SW 1271 (cell line): ENCODE results near the gene RERG.
A peak's percentile ranks its signal among the peaks of the same experiment; 100 is the strongest.

Source experiments
- DNase-seq, 2 experiments: peaks; one replicate each; lab custom pipeline; 2025; lab: John Stamatoyannopoulos, UW

The RERG gene

DNA sequence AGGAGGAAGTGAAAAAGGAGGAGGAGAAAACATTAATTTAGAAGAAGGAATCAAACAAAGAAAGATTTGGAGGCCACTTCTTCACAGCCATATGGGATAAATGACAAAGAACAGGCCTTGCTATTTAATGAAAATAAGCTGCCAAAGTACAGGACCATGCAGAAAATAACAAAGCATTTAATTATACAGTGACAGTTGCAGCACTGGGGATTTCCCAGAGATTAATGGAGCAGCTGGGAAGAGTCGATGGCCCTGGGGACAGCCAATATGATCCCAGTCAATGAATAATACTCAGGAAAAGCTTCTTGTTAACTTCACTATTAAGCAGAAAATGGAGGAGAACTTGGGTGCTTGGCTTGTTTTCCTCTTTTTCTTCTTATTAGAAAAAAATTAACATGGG, 34.6 kb downstream of the RERG start:
- no peak for DNase-seq

DNA sequence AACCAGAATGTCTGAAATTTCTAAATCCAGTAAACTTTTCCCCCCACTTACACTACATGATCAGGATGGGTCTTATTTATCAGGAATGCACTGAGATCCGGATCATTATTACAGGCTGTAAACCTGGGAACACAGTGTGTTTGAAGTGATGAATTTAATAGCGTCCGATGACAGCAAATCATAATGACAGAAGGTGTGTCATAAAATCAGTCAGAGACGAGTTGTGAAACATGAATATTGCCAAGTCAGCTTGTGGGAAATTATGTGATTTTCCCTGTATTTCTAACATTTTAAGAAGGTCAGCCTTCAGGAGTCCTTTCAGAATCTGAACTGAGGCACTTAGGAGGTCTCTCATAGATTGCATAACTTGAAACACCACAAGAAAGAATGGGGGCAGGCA, 36.7 kb downstream of the RERG start:
- no peak for DNase-seq

DNA sequence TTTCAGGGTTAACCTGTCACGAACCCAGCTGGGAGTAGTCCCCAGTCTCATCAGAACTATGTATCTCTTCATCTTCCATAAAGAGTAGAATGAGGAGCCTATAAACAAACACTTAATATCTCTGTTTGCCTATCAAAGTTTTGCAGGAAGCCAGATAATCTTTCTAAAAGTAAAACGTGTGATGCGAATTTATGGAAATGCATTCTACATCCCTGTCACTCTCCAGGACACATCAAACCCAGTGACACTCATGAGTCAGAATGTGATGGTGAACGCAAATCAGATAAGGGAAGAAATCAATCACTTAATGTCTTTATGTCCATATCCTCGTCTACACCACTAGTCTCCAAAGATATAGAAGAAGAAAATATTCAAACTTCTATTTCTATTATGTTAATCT, 37.4 kb downstream of the RERG start:
- DNase-seq: no peak

DNA sequence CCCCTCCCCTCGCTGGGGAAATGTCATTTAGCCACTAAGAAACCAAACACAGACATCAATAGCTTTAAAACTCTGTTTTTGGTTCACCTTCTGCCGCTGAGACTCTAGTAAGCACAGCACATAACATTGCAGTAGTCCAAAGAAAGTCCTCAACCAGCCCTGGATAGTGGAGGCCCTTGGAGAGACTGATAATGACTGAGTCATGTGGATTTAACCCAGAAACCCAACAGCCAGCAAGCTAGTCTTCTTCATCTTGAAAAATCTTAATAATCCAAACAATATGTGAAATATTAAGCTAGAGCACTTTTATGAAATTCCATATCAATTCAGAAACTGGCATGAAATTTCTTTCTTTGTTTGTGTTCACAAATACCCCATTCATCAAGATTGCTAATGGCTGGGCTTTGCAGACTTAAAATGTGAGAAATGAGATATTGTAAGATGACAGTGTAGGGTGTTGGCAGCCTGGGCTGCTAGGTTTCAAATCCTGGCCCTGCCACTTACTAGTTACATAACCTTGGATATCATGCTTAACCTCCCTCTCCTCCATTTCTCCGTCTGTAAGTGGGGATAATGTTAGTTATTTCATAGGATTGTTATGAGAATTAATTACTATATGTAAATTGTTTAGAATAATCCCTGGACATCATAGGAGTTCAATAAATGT, 40.1 kb downstream of the RERG start:
- no peak for DNase-seq

DNA sequence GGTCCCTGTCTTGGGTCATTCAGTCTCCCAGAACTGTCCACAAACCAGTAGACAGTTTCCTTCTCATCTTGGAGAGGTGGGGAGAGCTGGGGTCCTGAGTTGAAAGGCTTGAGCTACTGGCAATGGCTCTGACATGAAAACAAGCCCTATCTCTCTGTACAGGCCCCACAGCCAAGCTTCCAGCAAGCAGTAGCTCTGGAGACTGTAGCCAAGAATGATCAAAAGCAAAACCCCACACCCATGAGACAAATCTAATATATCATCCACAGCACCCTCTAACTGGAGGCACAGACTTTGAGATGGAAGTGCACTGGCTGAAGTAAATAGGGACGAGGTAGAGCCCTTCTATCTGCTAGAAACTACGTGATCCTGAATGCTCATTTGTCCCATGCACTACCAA, 40.9 kb downstream of the RERG start:
- no peak for DNase-seq

DNA sequence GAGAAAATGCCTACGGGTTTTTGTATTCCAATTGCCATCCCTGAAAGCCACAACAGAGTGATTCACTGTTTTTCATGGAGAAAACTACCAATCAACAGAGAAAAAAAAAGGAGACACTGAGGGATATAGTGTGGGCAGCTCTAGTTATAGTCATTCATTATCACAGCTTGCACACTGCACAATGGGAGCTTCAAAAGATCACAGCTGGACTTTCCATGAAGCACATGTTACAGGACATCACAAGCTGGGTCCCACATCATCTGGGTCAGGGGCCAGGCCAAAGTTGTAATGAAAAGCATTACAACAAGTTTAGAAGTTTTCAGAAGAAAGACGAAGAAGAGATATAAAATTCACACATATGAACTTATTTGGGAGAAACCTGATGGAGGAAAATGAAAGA, 41.5 kb downstream of the RERG start:
- DNase-seq: no peak

DNA sequence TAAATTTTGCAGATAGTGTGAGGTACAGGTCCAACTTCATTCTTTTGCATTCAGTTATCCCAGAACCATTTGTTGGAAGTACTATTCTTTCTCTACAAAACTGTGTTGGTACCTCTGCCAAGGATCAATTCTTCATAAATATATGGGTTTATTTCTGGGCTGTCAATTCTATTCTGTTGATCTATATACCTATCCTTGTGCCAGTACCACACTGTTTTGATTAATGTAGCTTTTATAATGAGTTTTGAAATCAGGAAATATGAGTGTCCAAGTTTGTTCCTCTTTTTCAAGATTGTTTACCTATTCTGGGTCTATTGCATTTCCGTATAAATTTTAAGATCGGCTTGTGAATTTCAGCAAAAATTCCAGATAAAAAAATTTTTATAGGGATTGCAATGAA, 48.1 kb downstream of the RERG start:
- no peak for DNase-seq

DNA sequence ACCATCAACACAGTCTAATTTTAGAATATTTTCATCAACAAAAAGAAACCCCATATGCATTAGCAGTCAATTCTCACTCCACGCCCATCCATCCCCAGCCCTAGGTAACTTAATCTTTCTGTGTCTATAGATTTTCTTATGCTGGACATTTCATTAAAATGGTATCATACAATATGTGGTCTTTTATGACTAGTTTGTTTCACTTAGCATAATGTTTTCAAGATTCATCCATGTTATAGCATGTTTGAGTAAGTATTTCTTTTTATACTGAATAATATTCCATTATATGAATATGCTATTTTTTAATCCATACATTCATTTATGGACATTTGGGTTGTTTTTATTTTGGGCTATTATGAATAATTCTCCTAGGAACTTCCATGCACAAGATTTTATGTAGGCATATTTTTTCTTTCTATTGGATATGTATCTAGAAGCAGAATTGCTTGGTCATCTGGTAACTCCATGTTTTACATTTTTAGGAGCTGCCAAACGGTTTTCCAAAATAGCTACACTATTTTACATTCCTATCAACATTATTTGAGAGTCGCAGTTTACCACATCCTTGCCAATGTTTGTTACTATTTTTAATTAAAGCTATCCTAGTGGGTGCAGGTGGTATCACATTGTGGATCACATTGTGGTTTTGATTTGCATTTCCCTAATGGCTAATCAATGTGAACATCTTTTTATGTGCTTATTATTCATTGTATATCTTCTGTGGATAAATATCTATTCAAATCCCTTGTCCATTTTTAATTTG, 49.0 kb downstream of the RERG start:
- DNase-seq: no peak

DNA sequence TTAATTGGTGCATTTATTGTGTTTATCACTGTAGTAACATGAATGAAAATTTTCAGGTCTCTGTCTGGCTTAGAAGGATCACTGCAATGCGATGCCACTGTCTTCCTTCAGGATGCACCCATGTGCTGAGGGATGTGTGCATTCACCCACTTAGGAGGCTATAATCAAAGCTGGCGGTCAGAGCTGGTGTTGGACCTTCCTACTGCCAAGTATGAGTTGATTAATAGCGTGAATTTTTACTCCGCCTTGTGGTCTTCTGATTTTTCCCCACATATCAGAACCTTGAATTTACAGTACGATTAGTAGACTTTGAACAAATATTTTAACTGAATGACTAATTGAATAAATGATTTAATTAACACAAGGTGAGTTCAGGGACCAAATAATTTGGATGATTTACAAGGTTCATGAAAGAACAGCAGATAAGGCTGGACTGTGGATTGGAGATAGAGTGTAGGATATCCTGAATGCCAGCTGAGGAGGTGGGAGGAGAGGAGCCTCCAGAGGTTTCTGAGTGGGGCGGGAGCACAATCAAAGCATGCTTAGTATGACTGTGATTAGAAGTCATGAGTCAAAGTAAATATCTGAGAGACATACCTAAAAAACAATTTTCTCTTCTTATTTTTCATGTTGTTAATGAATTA, 50.1 kb downstream of the RERG start:
- DNase-seq: no peak

DNA sequence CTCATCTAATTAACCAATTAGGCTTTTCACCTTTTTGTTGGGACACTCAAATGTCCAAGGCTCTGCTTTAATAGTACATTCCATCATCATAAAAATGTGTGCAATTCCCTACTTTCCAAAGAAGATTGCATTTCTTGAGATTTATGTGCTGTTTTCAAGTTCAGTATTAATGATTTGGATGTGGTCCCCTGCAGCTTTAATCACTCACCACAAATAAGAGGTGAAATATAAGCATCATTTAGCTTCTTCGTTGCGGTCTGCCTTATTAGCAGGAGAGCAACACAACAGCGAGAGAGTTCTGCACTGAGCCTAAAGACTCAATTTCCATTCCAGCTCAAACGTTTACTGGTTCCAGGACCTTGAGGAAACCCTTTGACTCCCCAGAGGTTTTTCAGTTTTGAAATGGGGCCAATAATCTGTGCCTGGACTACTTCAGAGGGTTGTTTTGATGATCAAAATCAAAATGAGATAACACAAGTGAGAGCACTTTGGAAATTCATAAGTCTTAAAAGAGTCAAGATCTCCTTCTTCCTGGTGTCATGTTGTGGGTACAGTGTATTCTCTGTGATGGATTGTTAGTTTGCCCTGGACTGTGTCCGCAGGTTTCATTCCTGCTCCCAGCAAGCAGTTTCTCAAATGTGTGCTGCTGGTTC, 53.1 kb downstream of the RERG start:
- no peak for DNase-seq

DNA sequence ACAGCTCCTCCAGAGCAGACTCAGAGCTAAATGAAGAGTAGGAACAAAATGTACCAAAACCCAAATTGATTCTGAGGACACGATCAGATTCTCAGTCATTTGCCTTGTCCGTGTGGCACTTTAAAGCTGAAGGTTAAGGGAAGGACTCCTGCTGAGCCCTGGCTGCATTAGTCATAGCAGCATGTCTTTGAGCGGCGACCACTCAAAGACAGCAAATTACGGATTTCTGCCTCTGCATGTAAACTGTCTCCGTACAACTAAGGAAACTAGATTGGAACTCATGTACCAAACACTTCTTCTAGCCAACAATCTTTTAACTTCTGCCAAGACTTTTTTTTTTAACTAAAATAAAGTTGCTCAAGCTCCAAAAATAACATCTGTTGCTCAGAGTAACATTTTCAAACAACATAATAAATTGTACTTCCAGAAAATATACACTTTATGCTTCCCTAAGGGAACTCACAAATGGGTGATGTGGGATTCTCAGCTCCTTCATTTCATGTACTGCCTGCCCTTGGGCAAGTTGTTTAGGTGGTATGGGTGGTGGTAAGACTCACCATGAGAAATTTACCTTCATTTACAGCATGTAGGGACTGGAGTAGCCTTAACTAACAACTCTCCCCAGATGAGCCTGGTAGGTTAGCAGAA, 56.1 kb downstream of the RERG start:
- DNase-seq: no peak

DNA sequence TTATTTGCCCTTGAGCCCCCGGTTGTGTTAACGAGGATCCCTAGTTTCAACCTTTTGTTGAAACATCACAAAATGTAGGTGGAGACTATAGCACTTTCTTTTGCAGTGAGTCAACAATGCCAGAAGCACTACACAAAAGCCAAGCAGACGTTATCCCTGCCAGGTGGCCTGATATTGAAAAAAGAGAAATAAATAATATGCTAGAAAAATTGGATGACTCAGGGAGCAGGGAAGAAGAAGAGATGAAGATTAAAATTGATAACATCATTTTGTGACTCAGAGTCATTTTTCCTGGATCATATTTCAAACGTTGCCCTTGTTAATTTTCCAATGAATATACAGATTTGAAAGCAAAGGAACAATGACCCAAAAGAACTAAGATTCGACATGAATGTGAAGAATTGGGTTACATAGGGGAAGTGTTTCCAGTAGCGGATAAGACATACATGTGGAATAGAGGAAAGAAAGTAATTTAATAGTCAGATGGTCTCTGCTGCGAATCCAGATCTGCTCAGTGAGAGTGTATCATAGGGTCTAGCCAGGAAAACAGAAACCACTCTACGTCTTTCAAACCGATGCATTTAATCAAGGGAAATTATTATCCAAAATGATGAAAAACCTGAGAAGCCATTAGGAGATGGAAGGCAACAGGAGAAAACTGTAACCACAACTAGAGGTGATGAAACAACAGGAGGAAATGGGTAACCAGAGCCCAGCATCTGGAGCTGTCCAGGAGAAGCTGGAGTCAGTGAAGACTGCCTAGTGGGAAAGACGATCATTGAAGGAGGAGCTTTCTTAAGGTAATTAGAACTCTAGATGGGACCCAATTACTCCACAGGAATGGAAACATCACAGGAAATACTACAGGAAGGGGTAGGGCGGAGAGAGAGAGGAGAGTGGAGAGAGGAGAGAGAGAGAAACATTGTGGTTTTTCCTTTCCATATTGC, 57.9 kb downstream of the RERG start:
- DNase-seq: no peak

DNA sequence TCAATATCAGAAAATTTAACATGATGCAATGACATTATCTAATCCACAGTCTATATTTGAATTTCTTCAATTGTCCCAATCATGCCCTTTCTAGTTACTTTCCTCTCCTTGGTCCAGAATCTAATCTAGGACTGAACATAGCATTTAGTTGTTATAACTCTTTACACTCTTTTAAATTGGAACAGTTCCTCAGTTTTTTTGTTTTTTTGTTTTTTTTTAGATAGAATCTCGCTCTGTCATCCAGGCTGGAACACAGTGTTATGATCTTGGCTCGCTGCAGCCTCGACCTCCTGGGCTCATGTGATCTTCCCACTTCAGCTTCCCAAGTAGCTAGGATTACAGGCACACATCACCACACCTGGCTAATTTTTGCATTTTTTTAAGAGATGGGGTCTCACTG, 63.1 kb downstream of the RERG start:
- DNase-seq: no peak

DNA sequence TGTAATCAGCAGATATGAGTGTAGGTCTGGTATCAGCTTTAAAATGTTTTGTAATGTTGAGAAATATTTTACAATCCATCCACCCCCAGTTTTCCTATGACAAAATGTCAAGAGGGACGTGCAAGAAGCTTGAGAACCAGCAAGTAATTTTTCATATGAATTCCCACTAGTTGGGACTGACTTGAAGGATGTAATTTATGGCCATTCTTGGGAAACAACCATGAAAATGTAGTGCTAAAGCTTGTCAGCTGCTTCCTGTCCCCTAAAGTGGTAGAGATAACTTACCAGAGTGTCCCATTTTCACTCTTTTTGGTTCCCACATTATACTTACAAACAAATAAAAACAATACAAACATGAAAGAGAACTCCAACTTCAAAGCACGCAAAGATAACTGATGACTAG, 63.9 kb downstream of the RERG start:
- DNase-seq: no peak

DNA sequence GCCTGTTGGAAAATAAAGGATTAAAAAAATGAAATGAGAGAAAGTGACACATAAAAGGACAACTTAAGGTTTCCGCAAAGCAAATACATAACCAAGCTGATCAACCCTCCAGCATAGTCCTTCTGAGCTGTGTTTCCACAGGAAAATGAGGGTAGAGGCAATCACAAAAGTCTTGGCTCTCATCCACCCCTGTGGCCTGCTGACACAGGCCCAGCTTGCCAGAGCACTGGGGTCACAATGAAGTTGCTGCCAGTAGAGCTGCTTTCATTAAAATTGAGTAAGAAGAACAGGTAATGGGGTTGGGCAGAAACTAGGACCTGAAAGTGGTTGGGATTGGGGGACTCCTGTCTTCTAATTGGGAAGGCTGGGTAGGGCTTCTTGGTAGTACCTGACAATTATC, 65.9 kb downstream of the RERG start:
- DNase-seq: no peak

DNA sequence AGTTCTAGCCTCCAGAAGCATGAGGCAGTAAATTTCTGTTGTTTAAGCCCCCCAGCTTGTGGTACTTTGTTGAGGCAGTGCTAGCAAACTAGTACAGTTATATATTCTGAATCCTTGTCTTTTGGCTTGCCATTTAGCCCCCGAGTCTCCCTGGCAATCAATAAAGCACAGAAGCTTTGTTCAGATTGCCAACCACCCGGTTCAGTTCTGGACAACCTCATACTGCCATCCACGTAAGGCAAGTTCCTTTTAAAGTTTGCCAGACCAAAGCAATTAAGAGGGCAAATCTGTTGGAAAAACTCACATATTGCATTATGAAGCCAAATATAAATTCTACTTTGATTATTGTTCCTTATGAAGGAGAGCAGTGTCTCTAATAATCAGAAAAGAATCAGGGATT, 67.1 kb downstream of the RERG start:
- DNase-seq: no peak

DNA sequence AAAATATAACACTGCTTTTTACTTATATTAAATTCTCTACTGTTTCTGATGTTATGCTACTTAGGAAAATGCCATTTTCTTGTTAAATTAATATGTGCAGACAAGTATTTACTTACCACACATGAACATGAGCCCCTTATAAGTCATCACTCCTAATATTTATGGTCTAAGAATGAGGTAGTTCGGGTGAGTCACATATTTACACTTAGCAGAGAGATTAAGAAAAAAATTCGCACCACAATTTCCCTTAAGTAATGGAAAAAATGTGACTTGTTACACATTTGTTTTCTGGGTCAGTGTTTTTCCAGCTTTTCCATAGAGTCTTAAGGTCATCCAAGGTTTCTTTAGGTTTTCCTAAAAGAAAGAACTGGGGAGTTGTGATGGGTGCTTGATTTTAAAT, 68.3 kb downstream of the RERG start:
- DNase-seq: no peak

DNA sequence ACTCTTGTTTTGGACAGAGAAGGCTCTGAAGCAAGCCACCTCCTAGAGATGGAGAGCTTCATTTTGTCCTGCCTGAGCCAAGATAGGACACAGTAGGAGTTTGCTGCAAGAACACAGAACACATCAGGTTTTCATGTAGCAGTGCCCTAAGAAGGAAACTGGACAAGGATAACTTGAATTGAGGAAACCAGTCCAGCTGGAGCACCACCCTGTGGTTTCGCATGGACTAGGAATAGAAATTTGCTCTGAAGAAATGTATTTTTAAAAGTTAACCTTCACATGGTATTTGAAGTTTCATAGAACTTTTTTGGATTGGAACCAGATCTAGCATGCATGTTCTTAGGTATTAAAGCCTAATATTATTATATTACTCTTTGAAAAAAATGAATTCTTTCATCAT, 68.8 kb downstream of the RERG start:
- DNase-seq: no peak

DNA sequence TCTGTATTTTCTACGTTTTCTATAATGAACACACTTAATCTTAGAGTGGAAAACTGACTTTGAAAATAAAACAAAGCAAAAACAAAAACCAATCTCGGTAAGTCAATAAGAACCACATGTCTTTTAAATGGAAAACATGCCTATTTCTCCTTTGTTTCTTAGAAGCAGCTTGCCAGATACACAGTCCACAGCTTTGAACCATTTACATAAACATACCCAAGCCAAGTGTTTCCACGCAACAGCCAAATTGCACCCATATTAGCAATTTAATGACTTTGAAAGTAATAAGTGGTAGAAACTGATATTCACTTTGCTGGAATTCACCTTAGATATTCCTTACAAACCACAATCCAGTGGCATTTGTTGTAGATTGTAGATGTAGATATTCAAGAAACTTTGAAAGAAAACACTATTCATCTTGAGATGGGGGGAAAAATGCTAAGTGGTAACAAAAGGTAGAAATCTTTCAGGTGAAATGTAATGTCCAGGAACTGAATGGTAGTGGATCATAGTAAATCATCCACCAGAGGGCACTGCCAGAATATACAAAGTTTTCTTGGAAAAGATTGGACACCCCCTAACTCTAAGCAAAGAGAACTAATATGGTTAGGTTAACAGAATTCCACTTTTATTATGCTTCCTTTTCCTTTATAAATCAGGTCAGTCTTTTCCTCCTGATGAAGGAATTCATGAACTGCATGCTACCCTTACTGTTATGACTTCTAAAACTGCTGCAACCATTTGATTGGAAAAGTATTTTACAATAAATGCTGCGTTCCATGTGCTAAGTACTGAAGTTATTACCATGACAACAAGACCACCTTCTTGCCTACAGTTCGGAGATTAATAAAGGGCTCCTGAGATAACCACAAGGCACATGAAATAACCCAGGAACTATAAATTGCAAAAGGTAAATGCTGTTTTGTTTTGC, 69.8 kb downstream of the RERG start:
- peak in 1 of 2 experiments; percentile 16 for DNase-seq

DNA sequence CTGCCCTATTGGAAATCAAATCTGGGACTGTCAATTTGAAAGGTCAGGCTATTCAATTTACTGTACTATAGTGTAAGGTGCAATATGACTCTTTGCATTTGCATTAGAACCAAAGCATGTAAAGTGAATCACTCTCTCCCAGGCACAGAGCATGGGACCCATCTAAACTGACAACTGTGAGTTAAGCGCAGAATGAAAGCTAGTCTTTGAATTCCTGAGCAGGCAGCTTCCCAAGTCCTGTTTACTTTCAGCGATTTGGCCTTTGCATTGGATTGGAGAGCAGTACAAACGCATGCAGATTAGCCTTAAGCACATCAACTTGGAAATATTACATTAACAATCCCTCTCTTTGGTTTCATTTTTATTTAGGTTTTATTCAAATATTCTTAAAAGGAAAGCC, 74.6 kb downstream of the RERG start:
- no peak for DNase-seq
